ENCODE measurements around the gene MYLK4. TPM values are rescaled to one million over a fixed set of nuclear protein-coding genes. Genes with fewer than 3 reads are reported as not detected.

The MYLK4 gene
- total RNA-seq, 1 experiment from 2014 or later, result 0.85 TPM

DNA sequence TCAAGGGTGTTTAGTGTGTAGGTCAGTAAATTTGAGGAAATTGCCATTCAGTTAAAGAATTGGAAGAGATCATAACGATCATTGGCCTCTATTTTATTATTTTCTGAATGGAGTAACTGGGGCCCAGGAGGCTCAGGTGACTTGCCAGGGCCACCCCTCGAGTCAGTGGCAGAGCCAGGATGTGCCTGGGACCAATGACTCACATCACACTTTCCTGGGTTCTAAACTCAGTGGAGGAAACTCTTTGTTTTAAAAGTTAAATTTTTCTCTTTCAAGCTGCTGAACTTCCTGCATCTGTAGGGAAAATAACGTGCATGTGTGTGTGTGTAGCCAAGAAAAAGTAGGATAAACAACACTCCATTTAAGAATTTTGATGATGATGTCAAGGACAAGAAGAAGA is 135.5 kb downstream of the MYLK4 start:
- Histone ChIP-seq H3K36me3 (ENCODE audit: control insufficient read depth, insufficient read depth, low read length) (no peaks in the 10 kb centered on the region), H3K4me3 (ENCODE audit: low read depth in 2 of 2, low read length in 2 of 2) (no peak overlapping the region), H3K27ac (ENCODE audit: low read length) (no peak overlapping the region), H3K4me1 (ENCODE audit: control insufficient read depth, insufficient read depth, low read length) (no peaks in the 10 kb centered on the region), H3K27me3 (ENCODE audit: control insufficient read depth, insufficient read depth, low read length) (no peaks in the 10 kb centered on the region; the same call in 1 of the 2 replicates), H3K9me3 (ENCODE audit: control insufficient read depth, insufficient read depth, low read depth, low read length) (no peaks in the 10 kb centered on the region)
- in situ Hi-C loops (cut with HindIII; ENCODE audit: low pct_unique_long_range_greater_than_20kb, low sequenced_read_pairs) (no loop called here), intact Hi-C loops (cut with micrococcal nuclease; ENCODE audit: unreplicated experiment) (no loop called here)
- CTCF ChIA-PET, result no interaction called here
- ATAC-seq, result no peak
- no peak for TF ChIP-seq TCF7L2 (IDR thresholded peaks at IDR 0.05; ENCODE audit: low read depth, low read length)
- TF ChIP-seq, protein P1, sequence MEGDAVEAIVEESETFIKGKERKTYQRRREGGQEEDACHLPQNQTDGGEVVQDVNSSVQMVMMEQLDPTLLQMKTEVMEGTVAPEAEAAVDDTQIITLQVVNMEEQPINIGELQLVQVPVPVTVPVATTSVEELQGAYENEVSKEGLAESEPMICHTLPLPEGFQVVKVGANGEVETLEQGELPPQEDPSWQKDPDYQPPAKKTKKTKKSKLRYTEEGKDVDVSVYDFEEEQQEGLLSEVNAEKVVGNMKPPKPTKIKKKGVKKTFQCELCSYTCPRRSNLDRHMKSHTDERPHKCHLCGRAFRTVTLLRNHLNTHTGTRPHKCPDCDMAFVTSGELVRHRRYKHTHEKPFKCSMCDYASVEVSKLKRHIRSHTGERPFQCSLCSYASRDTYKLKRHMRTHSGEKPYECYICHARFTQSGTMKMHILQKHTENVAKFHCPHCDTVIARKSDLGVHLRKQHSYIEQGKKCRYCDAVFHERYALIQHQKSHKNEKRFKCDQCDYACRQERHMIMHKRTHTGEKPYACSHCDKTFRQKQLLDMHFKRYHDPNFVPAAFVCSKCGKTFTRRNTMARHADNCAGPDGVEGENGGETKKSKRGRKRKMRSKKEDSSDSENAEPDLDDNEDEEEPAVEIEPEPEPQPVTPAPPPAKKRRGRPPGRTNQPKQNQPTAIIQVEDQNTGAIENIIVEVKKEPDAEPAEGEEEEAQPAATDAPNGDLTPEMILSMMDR (IDR thresholded peaks at IDR 0.05), result no peak
- TF ChIP-seq, protein P2, sequence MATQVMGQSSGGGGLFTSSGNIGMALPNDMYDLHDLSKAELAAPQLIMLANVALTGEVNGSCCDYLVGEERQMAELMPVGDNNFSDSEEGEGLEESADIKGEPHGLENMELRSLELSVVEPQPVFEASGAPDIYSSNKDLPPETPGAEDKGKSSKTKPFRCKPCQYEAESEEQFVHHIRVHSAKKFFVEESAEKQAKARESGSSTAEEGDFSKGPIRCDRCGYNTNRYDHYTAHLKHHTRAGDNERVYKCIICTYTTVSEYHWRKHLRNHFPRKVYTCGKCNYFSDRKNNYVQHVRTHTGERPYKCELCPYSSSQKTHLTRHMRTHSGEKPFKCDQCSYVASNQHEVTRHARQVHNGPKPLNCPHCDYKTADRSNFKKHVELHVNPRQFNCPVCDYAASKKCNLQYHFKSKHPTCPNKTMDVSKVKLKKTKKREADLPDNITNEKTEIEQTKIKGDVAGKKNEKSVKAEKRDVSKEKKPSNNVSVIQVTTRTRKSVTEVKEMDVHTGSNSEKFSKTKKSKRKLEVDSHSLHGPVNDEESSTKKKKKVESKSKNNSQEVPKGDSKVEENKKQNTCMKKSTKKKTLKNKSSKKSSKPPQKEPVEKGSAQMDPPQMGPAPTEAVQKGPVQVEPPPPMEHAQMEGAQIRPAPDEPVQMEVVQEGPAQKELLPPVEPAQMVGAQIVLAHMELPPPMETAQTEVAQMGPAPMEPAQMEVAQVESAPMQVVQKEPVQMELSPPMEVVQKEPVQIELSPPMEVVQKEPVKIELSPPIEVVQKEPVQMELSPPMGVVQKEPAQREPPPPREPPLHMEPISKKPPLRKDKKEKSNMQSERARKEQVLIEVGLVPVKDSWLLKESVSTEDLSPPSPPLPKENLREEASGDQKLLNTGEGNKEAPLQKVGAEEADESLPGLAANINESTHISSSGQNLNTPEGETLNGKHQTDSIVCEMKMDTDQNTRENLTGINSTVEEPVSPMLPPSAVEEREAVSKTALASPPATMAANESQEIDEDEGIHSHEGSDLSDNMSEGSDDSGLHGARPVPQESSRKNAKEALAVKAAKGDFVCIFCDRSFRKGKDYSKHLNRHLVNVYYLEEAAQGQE (IDR thresholded peaks at IDR 0.05; ENCODE audit: insufficient read depth in 1 of 2, low read depth in 2 of 2, low read length in 1 of 2), result no peak
- TF ChIP-seq SIN3A (IDR thresholded peaks at IDR 0.05; ENCODE audit: borderline replicate concordance, insufficient read depth, low read depth, low read length), result no peak
- TF ChIP-seq POLR2AphosphoS5 (IDR thresholded peaks at IDR 0.05; ENCODE audit: low read depth, low read length), result no peak
- BruUV-seq (replicated peaks), result no TSS peak
- POLR2A ChIA-PET, result interaction anchor here (0.6 kb wide), 1 partner anchor 27 kb away, joined by 10 read pairs; no protein-coding TSS in a partner anchor
- no peak for DNase-seq (ENCODE audit: low read depth, low spot score)

DNA sequence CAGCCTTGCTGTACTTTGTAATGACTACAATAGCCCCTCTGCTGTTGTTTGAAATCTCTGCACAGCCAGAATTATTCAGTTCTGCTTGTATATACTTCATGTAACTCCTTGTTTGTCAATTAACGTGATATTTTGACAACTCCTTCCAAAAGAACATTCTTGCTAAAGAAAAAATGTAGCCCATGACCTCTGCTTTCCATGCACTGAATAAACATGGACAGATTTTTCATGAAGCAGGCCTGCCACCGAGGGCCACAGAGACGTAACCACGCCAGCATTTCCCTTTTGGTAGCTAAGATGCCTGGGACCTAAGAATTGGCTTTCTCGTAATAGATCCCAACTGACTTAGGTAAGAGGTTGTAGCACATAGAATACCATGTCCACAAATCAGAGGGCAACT is 135.9 kb downstream of the MYLK4 start:
- TF ChIP-seq SIN3A (IDR thresholded peaks at IDR 0.05; ENCODE audit: borderline replicate concordance, insufficient read depth, low read depth, low read length) (no peak), POLR2AphosphoS5 (IDR thresholded peaks at IDR 0.05; ENCODE audit: low read depth, low read length) (no peak), TCF7L2 (IDR thresholded peaks at IDR 0.05; ENCODE audit: low read depth, low read length) (no peak)
- TF ChIP-seq, protein P2 (IDR thresholded peaks at IDR 0.05; ENCODE audit: insufficient read depth in 1 of 2, low read depth in 2 of 2, low read length in 1 of 2), result no peak
- TF ChIP-seq, protein P1 (IDR thresholded peaks at IDR 0.05), result no peak
- Histone ChIP-seq H3K4me1 (ENCODE audit: control insufficient read depth, insufficient read depth, low read length) (no peaks in the 10 kb centered on the region), H3K36me3 (ENCODE audit: control insufficient read depth, insufficient read depth, low read length) (no peaks in the 10 kb centered on the region), H3K27me3 (ENCODE audit: control insufficient read depth, insufficient read depth, low read length) (no peaks in the 10 kb centered on the region; the same call in 1 of the 2 replicates), H3K4me3 (ENCODE audit: low read depth in 2 of 2, low read length in 2 of 2) (no peak overlapping the region), H3K27ac (ENCODE audit: low read length) (no peak overlapping the region), H3K9me3 (ENCODE audit: control insufficient read depth, insufficient read depth, low read depth, low read length) (no peaks in the 10 kb centered on the region)
- DNase-seq (ENCODE audit: low read depth, low spot score) (no peak), ATAC-seq (no peak)
- ChIA-PET CTCF (interaction anchor here (0.6 kb wide), 1 partner anchor 279 kb away, joined by 3 read pairs; no protein-coding TSS in a partner anchor), POLR2A (no interaction called here)
- intact Hi-C loops (cut with micrococcal nuclease; ENCODE audit: unreplicated experiment), result no loop called here
- in situ Hi-C loops (cut with HindIII; ENCODE audit: low pct_unique_long_range_greater_than_20kb, low sequenced_read_pairs), result no loop called here
- no TSS peak for BruUV-seq (replicated peaks)

Data from Panc1 (cell line).